Measurements from ENCODE around the gene OR13D1.
"Not testable (repeated sequence)": the region's sequence is repeated elsewhere in the genome, so short reads cannot be mapped to it uniquely, and the experiment has no call there.

The OR13D1 gene

DNA sequence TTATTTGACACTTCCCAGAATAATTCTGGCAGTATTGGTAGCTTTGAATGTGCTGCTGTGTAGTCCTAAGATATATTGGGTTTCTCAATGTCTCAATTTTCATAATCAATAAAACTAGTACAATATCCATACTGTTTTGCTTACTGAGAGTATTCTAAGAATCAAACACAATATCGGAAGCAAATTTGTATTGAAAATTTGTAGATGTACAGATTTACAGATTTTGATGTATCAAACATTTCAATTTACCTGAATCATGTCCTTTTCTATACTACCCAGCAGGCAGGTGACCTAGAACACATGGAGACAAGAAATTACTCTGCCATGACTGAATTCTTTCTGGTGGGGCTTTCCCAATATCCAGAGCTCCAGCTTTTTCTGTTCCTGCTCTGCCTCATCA lies at the start of gene OR13D1:
TSS of gene OR13D1 (plus strand) at position 301 of the 400 bp plus-strand sequence. CDS start at position 301, 0 bp downstream.
- no peak for DNase-seq (ENCODE audit: low spot score)
- FAIRE-seq, result no peak

DNA sequence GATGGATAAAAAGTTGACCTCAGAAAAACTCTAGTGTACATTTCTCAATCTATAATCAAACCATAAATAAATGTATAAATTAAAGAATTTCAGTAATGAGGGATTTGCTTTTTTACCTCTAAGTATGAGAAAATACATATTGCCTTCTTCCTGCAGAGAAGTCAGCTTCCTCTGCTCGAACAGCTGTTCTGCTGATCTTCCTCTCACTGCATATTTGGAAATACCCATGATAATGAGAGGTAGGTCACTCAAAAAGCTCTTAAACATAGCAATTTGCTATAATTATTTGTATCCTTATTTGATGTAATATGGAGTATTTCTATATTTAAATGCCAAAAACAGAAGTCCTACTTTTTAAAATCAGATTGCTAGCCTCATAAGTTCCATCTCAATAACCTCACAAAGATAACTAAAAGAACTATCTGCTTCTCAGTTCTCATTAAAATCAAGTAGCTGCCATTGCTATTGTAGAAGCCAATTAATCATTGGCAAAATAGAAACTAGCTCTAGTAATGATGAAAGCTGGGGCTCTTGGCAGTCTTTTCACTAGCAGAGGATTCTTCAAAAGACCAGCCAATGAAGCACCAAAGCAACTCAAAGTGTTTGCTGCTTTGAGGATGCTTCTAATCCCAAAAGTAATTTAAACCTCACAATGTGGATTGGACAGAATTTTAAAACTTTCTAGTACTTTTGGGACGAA lies 35.7 kb upstream of the OR13D1 start:
- DNase-seq (ENCODE audit: low spot score) (no peak), FAIRE-seq (no peak)

DNA sequence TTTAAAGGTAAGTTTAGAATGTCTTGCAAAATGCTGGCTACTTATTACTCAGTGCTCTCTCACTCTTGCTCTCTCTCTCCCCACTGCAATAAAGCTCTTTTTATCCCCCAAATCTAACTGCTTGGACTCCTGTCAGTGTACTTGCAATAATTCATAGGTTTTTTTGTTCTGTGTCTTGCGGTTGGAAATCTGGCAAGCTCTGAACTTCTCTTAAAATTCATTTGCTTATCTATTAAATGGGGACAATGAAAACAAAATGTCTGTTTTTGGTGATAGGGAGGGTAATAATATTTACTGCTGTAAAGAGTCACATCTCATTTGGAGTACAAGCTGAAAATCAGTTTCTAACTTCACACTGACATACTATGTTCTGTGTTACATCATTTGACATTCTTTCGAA lies 18.7 kb upstream of the OR13D1 start:
- FAIRE-seq (no peak), DNase-seq (ENCODE audit: low spot score) (no peak)

- no peak for FAIRE-seq
Observed at GRCh38 chr9:104682642-104683041, 11.7 kb upstream of the OR13D1 start.

DNA sequence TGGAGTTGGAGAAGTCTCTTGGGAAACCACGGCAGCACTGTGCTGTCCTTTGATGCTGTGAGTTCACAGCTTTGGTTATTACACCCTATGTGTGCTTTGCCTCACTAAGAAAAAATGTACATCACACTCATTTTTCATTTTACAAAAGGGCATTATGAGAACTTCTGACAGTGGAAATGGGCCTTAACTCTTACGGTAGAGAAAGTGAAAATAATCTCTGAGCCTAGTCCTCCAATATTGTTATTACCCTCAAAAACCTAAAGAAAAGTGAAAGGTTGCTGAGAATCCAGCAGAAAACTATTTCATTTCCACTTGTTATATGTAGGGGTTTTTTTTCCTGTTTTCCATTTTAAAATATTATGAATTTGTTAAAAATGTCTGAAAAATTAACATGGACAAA lies 8.2 kb upstream of the OR13D1 start:
- FAIRE-seq, result no peak
- no peak for DNase-seq (ENCODE audit: low spot score)

More at GRCh38 chr9:104682642-104683041, 11.7 kb upstream of the OR13D1 start:
- DNase-seq (ENCODE audit: low spot score), result peak; percentile 29

- no peak for DNase-seq (ENCODE audit: low spot score)
- no peak for FAIRE-seq
Observed at GRCh38 chr9:104700306-104700705, 6.0 kb downstream of the OR13D1 start.

DNA sequence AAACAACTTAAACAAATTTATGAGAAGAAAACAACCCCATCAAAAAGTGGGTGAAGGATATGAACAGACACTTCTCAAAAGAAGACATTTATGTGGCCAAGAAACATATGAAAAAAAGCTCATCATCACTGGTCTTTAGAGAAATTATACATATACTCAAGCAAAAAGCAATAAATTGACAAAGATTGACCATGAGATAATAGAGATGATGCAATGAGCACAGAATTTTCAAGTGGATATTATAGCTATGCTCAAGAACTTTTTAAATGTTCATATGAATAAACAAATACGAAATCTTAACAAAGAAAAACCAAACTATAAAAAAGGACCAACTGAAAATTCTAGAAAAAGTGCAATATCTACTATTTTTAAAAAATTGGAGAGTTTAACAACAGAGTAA lies 14.4 kb downstream of the OR13D1 start:
- FAIRE-seq; DNase-seq (ENCODE audit: low spot score): not testable (repeated sequence)

DNA sequence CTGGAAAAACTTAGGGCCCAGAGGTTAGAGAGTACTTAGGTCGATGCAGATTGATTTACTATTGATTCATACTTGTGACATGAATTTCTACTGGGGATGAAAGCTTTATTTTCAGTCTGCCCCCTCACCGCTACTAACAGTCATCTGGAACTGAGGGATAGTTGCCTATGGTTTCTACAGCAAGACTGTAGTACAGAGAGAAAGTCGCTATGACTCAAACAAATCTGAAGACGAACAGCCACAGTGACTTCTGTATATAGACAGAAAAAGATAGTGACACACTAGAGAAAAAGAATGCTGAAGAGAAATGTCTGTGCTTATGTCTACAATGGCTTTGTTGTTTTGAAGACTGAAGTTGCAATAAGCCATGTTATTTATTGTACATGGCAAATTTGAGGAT lies 17.3 kb downstream of the OR13D1 start:
- DNase-seq (ENCODE audit: low spot score) (no peak), FAIRE-seq (no peak)

- DNase-seq (ENCODE audit: low spot score), result no peak
- FAIRE-seq, result no peak
Observed at GRCh38 chr9:104725014-104725413, 30.7 kb downstream of the OR13D1 start.

DNA sequence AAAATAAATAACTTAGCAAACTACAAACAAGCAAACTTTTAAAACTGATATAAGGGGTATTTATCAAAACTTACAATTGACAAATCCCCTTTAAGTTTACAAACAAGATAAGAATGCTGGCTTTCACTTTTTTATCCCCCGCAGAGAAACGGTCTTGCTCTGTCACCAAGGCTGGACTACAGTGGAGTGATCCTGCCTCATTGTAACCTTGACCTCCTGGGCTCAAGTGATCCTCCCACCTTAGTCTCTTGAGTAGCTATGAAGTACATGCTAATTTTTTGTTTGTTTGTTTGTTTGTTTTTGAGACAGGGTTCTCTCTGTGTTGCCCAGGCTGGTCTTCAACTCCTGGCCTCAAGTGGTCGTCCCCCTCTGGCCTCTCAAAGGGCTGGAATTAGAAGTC lies 44.1 kb downstream of the OR13D1 start:
- no peak for DNase-seq (ENCODE audit: low spot score)
- no peak for FAIRE-seq

DNA sequence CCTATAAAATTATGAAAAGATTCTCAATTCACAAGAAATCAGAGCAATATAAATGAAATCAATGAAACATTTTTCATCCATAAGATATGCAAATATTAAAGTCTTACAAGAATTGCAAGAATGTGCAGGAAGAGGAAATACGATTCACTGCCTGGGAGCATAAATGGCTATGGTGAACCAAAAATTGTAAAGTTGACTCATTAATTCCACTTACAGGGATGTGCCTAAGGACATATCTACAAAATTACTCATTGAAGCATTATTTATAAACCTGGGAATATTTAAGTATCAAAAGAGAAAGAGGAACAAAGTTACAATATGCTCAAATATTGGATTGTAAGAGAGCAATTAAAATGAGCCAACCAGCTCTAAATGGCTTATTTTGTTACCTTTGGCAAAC lies 46.3 kb downstream of the OR13D1 start:
- no peak for DNase-seq (ENCODE audit: low spot score)

DNA sequence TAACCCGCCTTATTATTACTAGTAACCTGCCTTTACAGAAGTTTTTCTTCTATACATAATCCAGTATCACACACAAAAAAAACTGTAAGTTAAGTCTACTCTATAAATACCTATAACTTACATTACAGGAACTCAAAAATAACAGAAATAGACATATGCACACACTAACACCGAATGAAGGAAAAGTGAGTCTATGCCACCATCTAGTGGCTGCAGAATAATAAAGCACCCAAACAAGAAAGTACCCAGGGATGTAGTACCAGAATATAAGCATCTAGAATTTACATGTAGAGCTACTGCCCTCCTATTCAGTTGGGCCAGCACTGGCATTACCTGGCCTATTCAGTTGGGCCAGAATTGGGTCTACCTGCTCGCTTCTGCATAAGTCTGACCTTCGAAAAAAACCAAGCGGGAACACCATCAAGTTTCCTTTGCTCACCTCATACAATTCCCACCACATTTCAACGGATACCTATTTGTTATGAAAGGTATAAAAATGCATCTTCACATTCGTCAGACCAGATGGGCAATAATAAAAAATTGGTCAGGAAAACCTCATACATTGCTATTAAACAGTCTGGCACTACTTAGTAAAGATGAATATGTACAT lies 49.2 kb downstream of the OR13D1 start:
- FAIRE-seq (no peak), DNase-seq (ENCODE audit: low spot score) (peak; percentile 48)

More for the DNA sequence above, 46.3 kb downstream of the OR13D1 start:
- no peak for FAIRE-seq

All from urothelium cell line (cell line).